WTC11 (cell line): ENCODE measurements around the gene ARHGAP22. TPM values are rescaled to one million over a fixed set of nuclear protein-coding genes. Genes with fewer than 3 reads are reported as not detected.

Experiments used
- ATAC-seq: fragments of 200-7000 bp; cut with Tn5 transposase; 2 replicates; pipeline ENCODE4 v1.10.0; 2021; ENCODE audit warnings: mild to moderate bottlenecking, moderate library complexity
- CTCF ChIA-PET: fragments of 300-600 bp; sonication (Branson Sonifier 250); formaldehyde crosslinking; loops from one replicate; lab custom pipeline; 2021; ENCODE audit warnings: antibody characterized with exemption; lab: Charles Lee
- POLR2A ChIA-PET: fragments of 350-600 bp; sonication (Branson Sonifier 250); formaldehyde crosslinking; loops from one replicate; lab custom pipeline; 2021; ENCODE audit warnings: antibody characterized with exemption; lab: Charles Lee
- DNase-seq: peaks from one replicate; pipeline ENCODE4 v3.0.0; 2021; ENCODE audit warnings: low spot score
- H3K27ac Mint-ChIP-seq: 2 replicates; pipeline ENCODE4 v1.8.0; 2021; ENCODE audit warnings: mixed read lengths
- H3K27me3 Mint-ChIP-seq: 2 replicates; pipeline ENCODE4 v1.8.0; 2021; ENCODE audit warnings: low read depth, mild to moderate bottlenecking, moderate library complexity, mixed read lengths
- H3K36me3 Mint-ChIP-seq: 2 replicates; pipeline ENCODE4 v1.8.0; 2021; ENCODE audit warnings: mixed read lengths
- H3K4me1 Mint-ChIP-seq: 2 replicates; pipeline ENCODE4 v1.8.0; 2022; ENCODE audit warnings: mixed read lengths
- H3K4me3 Mint-ChIP-seq: 2 replicates; pipeline ENCODE4 v1.8.0; 2021; ENCODE audit warnings: mild to moderate bottlenecking, moderate library complexity, mixed read lengths
- H3K9me3 Mint-ChIP-seq: 2 replicates; pipeline ENCODE4 v1.8.0; 2021; ENCODE audit warnings: mixed read lengths
- ELF4 ChIP-seq: sonication (generic); formaldehyde crosslinking; IDR thresholded peaks from 2 replicates; pipeline ENCODE4 v1.8.1; 2022; ENCODE audit warnings: low read depth, mild to moderate bottlenecking, moderate library complexity, missing genetic modification reagents
- ESRRA ChIP-seq: sonication (generic); formaldehyde crosslinking; IDR thresholded peaks from 2 replicates; pipeline ENCODE4 v1.8.1; 2022; ENCODE audit warnings: mild to moderate bottlenecking, missing genetic modification reagents, borderline replicate concordance
- FOXJ3 ChIP-seq: sonication (generic); formaldehyde crosslinking; IDR thresholded peaks from 2 replicates; pipeline ENCODE4 v1.9.0; 2021; ENCODE audit warnings: missing genetic modification reagents, mild to moderate bottlenecking, borderline replicate concordance
- KAT7 ChIP-seq: sonication (generic); formaldehyde crosslinking; IDR thresholded peaks from 2 replicates; pipeline ENCODE4 v1.8.1; 2023; ENCODE audit warnings: missing genetic modification reagents, mild to moderate bottlenecking, borderline replicate concordance
- NFE2L1 ChIP-seq: sonication (generic); formaldehyde crosslinking; IDR thresholded peaks from 2 replicates; pipeline ENCODE4 v1.8.1; 2023; ENCODE audit warnings: missing genetic modification reagents
- NFYB ChIP-seq: sonication (generic); formaldehyde crosslinking; conservative IDR thresholded peaks from 2 replicates; pipeline ENCODE4 v1.8.0; 2022; ENCODE audit warnings: low read depth, missing genetic modification reagents
- RELA ChIP-seq: sonication (generic); formaldehyde crosslinking; IDR thresholded peaks from 2 replicates; pipeline ENCODE4 v1.8.1; 2022; ENCODE audit warnings: missing genetic modification reagents, mild to moderate bottlenecking, borderline replicate concordance
- SP1 ChIP-seq: sonication (generic); formaldehyde crosslinking; conservative IDR thresholded peaks from 2 replicates; pipeline ENCODE4 v1.8.1; 2022; ENCODE audit warnings: missing genetic modification reagents
- TCF7 ChIP-seq: sonication (generic); formaldehyde crosslinking; IDR thresholded peaks from 2 replicates; pipeline ENCODE4 v1.8.0; 2022; ENCODE audit warnings: mild to moderate bottlenecking, low read depth, missing genetic modification reagents, moderate library complexity
- ZNF138 ChIP-seq: sonication (generic); formaldehyde crosslinking; conservative IDR thresholded peaks from 2 replicates; pipeline ENCODE4 v1.8.1; 2022; ENCODE audit warnings: mild to moderate bottlenecking, moderate library complexity, missing genetic modification reagents
- ZNF263 ChIP-seq: sonication (generic); formaldehyde crosslinking; IDR thresholded peaks from 2 replicates; pipeline ENCODE4 v1.8.1; 2022; ENCODE audit warnings: low read depth, mild to moderate bottlenecking, moderate library complexity, missing genetic modification reagents
- ZNF317 ChIP-seq: sonication (generic); formaldehyde crosslinking; IDR thresholded peaks from 2 replicates; pipeline ENCODE4 v1.8.1; 2023; ENCODE audit warnings: low read depth, mild to moderate bottlenecking, moderate library complexity, missing genetic modification reagents, borderline replicate concordance
- ZNF396 ChIP-seq: fragments of 250-450 bp; sonication (Bioruptor Pico); IDR thresholded peaks from 2 replicates; pipeline ENCODE4 v1.8.0; 2021; ENCODE audit warnings: mild to moderate bottlenecking, moderate library complexity, borderline replicate concordance
- total RNA-seq: library from RNA; stranded (reverse); gene quantifications from 3 replicates; pipeline ENCODE4 v1.2.3, GENCODE V29; 2021
- TF ChIP-seq, protein P1 (sequence below): sonication (generic); formaldehyde crosslinking; IDR thresholded peaks from 2 replicates; pipeline ENCODE4 v1.8.1; 2022; ENCODE audit warnings: missing genetic modification reagents, borderline replicate concordance
- TF ChIP-seq, protein P2 (sequence below): fragments of 250-450 bp; sonication (Bioruptor Pico); IDR thresholded peaks from 2 replicates; pipeline ENCODE4 v1.9.0; 2021; ENCODE audit warnings: mild to moderate bottlenecking
- TF ChIP-seq, protein P3 (sequence below): sonication (generic); formaldehyde crosslinking; IDR thresholded peaks from 2 replicates; pipeline ENCODE4 v1.8.1; 2022; ENCODE audit warnings: low read depth, mild to moderate bottlenecking, moderate library complexity, missing genetic modification reagents, borderline replicate concordance
- TF ChIP-seq, protein P4 (sequence below): fragments of 250-450 bp; sonication (Bioruptor Pico); IDR thresholded peaks from 2 replicates; pipeline ENCODE4 v1.9.0; 2021; ENCODE audit warnings: mild to moderate bottlenecking, borderline replicate concordance
- TF ChIP-seq, protein P5 (sequence below): sonication (generic); formaldehyde crosslinking; IDR thresholded peaks from 2 replicates; pipeline ENCODE4 v1.8.1; 2023; ENCODE audit warnings: mild to moderate bottlenecking, missing genetic modification reagents
- TF ChIP-seq, protein P6 (sequence below): sonication (generic); formaldehyde crosslinking; IDR thresholded peaks from 2 replicates; pipeline ENCODE4 v1.8.0; 2023; ENCODE audit warnings: missing genetic modification reagents
- TF ChIP-seq, protein P7 (sequence below): sonication (generic); formaldehyde crosslinking; IDR thresholded peaks from 2 replicates; pipeline ENCODE4 v1.8.1; 2023; ENCODE audit warnings: mild to moderate bottlenecking, missing genetic modification reagents, moderate library complexity

ARHGAP22 gene
- total RNA-seq, 1 experiment from 2014 or later = 8.6 TPM

DNA sequence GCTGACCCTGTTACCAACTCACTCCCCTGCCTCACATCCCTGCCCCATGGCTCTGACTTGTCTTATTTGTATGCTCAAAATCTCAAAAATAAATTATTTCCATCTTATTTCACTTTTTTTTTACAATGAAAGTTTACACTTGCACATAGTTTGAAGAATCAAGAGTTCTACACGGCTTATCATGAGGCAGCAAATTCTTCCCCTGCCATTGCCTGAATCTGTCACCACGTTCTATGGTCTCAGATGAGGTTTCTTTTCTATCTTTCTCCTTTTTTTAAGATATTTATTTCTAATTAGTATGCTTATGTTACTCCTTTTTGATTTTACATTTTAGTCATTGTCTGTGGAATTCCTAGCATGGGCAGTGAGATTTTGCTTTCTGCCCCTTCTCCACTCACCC, 28.4 kb downstream of the ARHGAP22 start:
- H3K27ac Mint-ChIP-seq = no peak overlapping the region
- H3K9me3 Mint-ChIP-seq = no peaks in the 10 kb centered on the region
- no peak for DNase-seq
- no peak overlapping the region for H3K4me3 Mint-ChIP-seq
- POLR2A ChIA-PET = no interaction called here
- H3K27me3 Mint-ChIP-seq = no peaks in the 10 kb centered on the region
- H3K36me3 Mint-ChIP-seq = no peaks in the 10 kb centered on the region
- H3K4me1 Mint-ChIP-seq = peaks cover 12% of the 10 kb centered on the region
- TF ChIP-seq KAT7 (CRISPR knock-in tag) = no peak
- CTCF ChIA-PET = no interaction called here
- no peak for ATAC-seq

DNA sequence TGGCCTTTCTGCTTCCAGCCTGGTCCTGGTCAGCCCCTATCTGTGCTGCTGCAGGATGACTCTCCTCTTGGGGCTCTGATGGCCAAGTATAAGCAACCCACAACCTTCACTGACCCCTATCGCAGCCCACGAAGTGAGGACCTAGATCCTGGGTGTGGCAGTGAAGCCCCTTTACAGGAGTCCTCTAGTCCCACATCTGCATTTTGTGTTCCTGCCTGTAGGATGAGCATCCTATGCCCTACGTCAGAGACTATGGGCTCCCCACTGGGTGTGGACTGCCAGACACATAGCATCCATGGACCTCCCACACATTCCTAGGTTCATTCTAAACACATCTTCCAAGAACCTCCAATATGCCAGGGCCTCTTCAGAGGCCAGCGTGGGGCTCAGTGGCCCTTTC, 29.0 kb downstream of the ARHGAP22 start:
- POLR2A ChIA-PET = no interaction called here
- TF ChIP-seq ZNF317 (CRISPR knock-in tag) = no peak
- TF ChIP-seq FOXJ3 (CRISPR knock-in tag) = no peak
- TF ChIP-seq, protein P1, sequence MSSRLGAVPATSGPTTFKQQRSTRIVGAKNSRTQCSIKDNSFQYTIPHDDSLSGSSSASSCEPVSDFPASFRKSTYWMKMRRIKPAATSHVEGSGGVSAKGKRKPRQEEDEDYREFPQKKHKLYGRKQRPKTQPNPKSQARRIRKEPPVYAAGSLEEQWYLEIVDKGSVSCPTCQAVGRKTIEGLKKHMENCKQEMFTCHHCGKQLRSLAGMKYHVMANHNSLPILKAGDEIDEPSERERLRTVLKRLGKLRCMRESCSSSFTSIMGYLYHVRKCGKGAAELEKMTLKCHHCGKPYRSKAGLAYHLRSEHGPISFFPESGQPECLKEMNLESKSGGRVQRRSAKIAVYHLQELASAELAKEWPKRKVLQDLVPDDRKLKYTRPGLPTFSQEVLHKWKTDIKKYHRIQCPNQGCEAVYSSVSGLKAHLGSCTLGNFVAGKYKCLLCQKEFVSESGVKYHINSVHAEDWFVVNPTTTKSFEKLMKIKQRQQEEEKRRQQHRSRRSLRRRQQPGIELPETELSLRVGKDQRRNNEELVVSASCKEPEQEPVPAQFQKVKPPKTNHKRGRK (CRISPR knock-in tag) = no peak
- TF ChIP-seq NFYB (CRISPR knock-in tag) = no peak
- no peak for TF ChIP-seq RELA (CRISPR knock-in tag)
- no peak for TF ChIP-seq SP1 (CRISPR knock-in tag)
- no peak for TF ChIP-seq ZNF138 (CRISPR knock-in tag)
- TF ChIP-seq, protein P2, sequence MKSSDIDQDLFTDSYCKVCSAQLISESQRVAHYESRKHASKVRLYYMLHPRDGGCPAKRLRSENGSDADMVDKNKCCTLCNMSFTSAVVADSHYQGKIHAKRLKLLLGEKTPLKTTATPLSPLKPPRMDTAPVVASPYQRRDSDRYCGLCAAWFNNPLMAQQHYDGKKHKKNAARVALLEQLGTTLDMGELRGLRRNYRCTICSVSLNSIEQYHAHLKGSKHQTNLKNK (CRISPR knock-in tag) = no peak
- no peak for TF ChIP-seq ELF4
- TF ChIP-seq, protein P3, sequence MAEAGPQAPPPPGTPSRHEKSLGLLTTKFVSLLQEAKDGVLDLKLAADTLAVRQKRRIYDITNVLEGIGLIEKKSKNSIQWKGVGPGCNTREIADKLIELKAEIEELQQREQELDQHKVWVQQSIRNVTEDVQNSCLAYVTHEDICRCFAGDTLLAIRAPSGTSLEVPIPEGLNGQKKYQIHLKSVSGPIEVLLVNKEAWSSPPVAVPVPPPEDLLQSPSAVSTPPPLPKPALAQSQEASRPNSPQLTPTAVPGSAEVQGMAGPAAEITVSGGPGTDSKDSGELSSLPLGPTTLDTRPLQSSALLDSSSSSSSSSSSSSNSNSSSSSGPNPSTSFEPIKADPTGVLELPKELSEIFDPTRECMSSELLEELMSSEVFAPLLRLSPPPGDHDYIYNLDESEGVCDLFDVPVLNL (CRISPR knock-in tag) = no peak
- TF ChIP-seq ZNF396 = no peak
- TF ChIP-seq ESRRA = no peak
- TF ChIP-seq, protein P4, sequence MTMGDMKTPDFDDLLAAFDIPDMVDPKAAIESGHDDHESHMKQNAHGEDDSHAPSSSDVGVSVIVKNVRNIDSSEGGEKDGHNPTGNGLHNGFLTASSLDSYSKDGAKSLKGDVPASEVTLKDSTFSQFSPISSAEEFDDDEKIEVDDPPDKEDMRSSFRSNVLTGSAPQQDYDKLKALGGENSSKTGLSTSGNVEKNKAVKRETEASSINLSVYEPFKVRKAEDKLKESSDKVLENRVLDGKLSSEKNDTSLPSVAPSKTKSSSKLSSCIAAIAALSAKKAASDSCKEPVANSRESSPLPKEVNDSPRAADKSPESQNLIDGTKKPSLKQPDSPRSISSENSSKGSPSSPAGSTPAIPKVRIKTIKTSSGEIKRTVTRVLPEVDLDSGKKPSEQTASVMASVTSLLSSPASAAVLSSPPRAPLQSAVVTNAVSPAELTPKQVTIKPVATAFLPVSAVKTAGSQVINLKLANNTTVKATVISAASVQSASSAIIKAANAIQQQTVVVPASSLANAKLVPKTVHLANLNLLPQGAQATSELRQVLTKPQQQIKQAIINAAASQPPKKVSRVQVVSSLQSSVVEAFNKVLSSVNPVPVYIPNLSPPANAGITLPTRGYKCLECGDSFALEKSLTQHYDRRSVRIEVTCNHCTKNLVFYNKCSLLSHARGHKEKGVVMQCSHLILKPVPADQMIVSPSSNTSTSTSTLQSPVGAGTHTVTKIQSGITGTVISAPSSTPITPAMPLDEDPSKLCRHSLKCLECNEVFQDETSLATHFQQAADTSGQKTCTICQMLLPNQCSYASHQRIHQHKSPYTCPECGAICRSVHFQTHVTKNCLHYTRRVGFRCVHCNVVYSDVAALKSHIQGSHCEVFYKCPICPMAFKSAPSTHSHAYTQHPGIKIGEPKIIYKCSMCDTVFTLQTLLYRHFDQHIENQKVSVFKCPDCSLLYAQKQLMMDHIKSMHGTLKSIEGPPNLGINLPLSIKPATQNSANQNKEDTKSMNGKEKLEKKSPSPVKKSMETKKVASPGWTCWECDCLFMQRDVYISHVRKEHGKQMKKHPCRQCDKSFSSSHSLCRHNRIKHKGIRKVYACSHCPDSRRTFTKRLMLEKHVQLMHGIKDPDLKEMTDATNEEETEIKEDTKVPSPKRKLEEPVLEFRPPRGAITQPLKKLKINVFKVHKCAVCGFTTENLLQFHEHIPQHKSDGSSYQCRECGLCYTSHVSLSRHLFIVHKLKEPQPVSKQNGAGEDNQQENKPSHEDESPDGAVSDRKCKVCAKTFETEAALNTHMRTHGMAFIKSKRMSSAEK = no peak
- TF ChIP-seq, protein P5, sequence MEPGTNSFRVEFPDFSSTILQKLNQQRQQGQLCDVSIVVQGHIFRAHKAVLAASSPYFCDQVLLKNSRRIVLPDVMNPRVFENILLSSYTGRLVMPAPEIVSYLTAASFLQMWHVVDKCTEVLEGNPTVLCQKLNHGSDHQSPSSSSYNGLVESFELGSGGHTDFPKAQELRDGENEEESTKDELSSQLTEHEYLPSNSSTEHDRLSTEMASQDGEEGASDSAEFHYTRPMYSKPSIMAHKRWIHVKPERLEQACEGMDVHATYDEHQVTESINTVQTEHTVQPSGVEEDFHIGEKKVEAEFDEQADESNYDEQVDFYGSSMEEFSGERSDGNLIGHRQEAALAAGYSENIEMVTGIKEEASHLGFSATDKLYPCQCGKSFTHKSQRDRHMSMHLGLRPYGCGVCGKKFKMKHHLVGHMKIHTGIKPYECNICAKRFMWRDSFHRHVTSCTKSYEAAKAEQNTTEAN (CRISPR knock-in tag) = no peak
- no peak for TF ChIP-seq NFE2L1
- TF ChIP-seq, protein P6, sequence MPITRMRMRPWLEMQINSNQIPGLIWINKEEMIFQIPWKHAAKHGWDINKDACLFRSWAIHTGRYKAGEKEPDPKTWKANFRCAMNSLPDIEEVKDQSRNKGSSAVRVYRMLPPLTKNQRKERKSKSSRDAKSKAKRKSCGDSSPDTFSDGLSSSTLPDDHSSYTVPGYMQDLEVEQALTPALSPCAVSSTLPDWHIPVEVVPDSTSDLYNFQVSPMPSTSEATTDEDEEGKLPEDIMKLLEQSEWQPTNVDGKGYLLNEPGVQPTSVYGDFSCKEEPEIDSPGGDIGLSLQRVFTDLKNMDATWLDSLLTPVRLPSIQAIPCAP (CRISPR knock-in tag) = no peak
- TF ChIP-seq TCF7 (CRISPR knock-in tag) = no peak
- TF ChIP-seq ZNF263 (CRISPR knock-in tag) = no peak
- TF ChIP-seq, protein P7, sequence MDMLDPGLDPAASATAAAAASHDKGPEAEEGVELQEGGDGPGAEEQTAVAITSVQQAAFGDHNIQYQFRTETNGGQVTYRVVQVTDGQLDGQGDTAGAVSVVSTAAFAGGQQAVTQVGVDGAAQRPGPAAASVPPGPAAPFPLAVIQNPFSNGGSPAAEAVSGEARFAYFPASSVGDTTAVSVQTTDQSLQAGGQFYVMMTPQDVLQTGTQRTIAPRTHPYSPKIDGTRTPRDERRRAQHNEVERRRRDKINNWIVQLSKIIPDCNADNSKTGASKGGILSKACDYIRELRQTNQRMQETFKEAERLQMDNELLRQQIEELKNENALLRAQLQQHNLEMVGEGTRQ (CRISPR knock-in tag) = no peak
- TF ChIP-seq, all 79 proteins: peak for 0
- no peak overlapping the region for H3K27ac Mint-ChIP-seq
- CTCF ChIA-PET = no interaction called here
- no peaks in the 10 kb centered on the region for H3K9me3 Mint-ChIP-seq
- no peaks in the 10 kb centered on the region for H3K27me3 Mint-ChIP-seq
- DNase-seq (no peak), ATAC-seq (no peak)
- H3K4me1 Mint-ChIP-seq = peaks cover 12% of the 10 kb centered on the region
- no peaks in the 10 kb centered on the region for H3K36me3 Mint-ChIP-seq
- no peak overlapping the region for H3K4me3 Mint-ChIP-seq
